ENCODE data around the gene CISH. TPM values are rescaled to one million over a fixed set of nuclear protein-coding genes. Genes with fewer than 3 reads are reported as not detected.

Gene CISH
- total RNA-seq, 1 experiment from 2014 or later: 1.7 TPM

GRCh38 chr3:50612234-50612882 lies 784 bp upstream of the CISH start:
- Histone ChIP-seq H3K27ac (ENCODE audit: insufficient read length, low read depth, low read length) (no peak overlapping the region), H2BK120ac (ENCODE audit: low read depth, low read length, poor library complexity, severe bottlenecking) (no peak overlapping the region), H3K79me1 (ENCODE audit: insufficient read depth, low read depth, low read length, poor library complexity, severe bottlenecking) (no peaks in the 10 kb centered on the region), H2BK5ac (ENCODE audit: insufficient read length, low read length) (no peak overlapping the region), H4K91ac (ENCODE audit: insufficient read length, low read depth, low read length) (no peak overlapping the region), H3K23me2 (ENCODE audit: insufficient read length, low read depth, low read length, poor library complexity, severe bottlenecking) (peaks cover 23% of the 10 kb centered on the region), H3K18ac (ENCODE audit: insufficient read length, low read depth, low read length) (no peak overlapping the region), H3K4me1 (ENCODE audit: insufficient read depth, low read length) (no peaks in the 10 kb centered on the region), H3K23ac (ENCODE audit: insufficient read length, low read depth, low read length) (no peak overlapping the region), H3T11ph (ENCODE audit: low read length) (no peak overlapping the region), H4K5ac (ENCODE audit: insufficient read length, low read depth, low read length) (no peak overlapping the region), H3K9ac (ENCODE audit: extremely low read depth, insufficient read length, low read length) (peak overlapping the region; percentile 21), H3K27me3 (ENCODE audit: insufficient read depth, low read length) (peaks cover 8% of the 10 kb centered on the region; the same call in 1 of the 2 replicates), H2BK20ac (ENCODE audit: low read depth, low read length, poor library complexity, severe bottlenecking) (no peak overlapping the region), H4K8ac (replicated peaks; ENCODE audit: insufficient read length, low read depth, low read length) (no peak overlapping the region), H2AFZ (ENCODE audit: low read length) (no peak overlapping the region), H3K14ac (ENCODE audit: insufficient read depth, low read length) (no peak overlapping the region), H2AK5ac (ENCODE audit: insufficient read length, low read length) (no peak overlapping the region), H2BK15ac (ENCODE audit: low read depth, low read length) (no peak overlapping the region), H3K4me2 (ENCODE audit: insufficient read depth, insufficient read length, low read length) (peak overlapping the region; percentile 66), H2BK12ac (ENCODE audit: insufficient read length, low read depth, low read length) (no peak overlapping the region), H3K9me3 (ENCODE audit: control insufficient read depth, low read depth, low read length) (no peaks in the 10 kb centered on the region), H4K20me1 (ENCODE audit: control insufficient read depth, insufficient read depth, insufficient read length) (no peaks in the 10 kb centered on the region), H3K79me2 (ENCODE audit: insufficient read depth, low read length) (no peaks in the 10 kb centered on the region), H3K56ac (ENCODE audit: insufficient read length, low read depth, low read length) (no peak overlapping the region), H3K4ac (ENCODE audit: low read depth, low read length) (no peak overlapping the region)
- peak overlapping the region in 1 of 3 experiments; percentile 22; a peak in 1 of 7 replicates for H3K27ac Mint-ChIP-seq
- H3K4me3 Mint-ChIP-seq: peak overlapping the region; percentile 72 to 83
- H3K27me3 Mint-ChIP-seq (ENCODE audit: low read depth): peaks cover 50% of the 10 kb centered on the region
- no peaks in the 10 kb centered on the region for H3K9me3 Mint-ChIP-seq
- no peak for DNase-seq
- no peak for TF ChIP-seq CTCF (conservative IDR thresholded peaks at IDR 0.05)
- H3K4me1 Mint-ChIP-seq: peaks cover 24 to 26% of the 10 kb centered on the region in 2 experiments
- H3K36me3 Mint-ChIP-seq (ENCODE audit: insufficient read depth in 1 of 3, low read depth in 3 of 3): peaks cover 0 to 1% (median 0%) of the 10 kb centered on the region in 3 experiments; a peak in 2 of 7 replicates
- no CpG with 5 or more reads among the region's 29 CpGs for WGBS (ENCODE audit: extremely low coverage, insufficient read length, low lambda C conversion rate)

Measured in H9 (cell line).